Measurements from ENCODE around the gene NRCAM.
A peak's percentile ranks its signal among the peaks of the same experiment; 100 is the strongest.

NRCAM gene

DNA sequence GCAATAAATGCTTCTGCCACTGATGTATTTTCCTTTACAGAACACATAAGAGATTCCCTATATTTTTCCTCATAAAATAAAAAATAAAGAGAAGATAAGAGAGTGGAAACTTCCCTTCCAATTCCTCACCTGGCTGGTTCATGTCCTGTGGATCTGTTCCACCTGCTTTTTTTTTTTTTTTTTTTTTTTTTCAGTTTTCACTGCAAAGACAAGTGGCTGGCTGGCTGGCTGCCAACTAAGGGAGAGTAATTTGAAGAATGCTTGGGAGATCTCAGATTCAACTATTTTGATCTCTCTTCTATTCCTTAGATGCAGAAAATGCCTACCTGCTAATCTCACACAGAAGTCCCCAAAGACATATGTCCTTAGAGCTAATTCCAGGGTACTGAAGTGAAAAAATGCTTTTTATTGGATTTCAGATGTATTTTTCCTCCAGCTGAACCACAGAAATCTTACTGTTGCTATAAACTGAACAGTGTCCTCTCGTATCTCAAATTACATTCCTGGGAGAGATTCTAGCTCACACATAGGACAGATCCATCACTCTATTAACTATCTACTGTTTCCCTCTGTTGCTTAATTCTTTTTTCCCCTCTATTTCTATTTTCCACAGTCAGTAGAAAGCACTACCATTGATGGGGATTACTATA, 120.8 kb downstream of the NRCAM start:
- no peak for DNase-seq

DNA sequence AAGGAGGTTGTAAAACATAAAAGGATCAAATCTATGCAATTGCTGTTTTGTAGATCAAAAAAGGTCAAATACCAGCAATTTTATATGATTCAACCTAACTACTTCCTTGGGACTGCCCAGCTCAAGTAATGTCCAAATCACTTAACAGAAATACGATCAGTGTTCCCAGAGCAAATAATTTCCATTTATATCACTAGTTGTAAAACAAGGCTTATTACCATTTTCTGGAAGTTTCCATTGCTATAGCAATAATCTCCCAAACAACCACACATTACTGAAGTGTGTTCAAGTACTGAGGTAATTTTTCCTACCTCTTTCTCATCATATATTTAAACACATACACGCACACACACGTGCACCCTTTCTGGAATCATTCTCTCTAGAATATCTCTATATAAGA, 123.3 kb downstream of the NRCAM start:
- no peak for DNase-seq

DNA sequence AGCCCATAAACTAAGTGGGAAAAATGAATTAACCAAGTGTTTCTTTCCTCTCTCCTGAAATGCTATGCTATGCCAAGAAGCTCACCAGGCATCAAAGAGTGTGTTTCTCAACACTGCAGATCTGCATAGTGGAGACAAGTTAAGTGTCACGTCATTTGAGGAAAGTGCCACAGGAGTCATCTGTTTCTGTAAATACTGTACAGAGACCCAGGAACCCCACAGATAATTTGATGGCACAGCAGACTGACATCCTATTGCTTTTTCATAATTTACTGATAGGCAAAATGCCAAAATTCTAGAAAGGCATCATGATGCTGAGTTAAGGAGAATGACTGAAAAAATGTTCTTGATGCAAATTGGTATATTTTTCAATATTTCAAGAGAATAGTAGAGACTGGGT, 124.3 kb downstream of the NRCAM start:
- DNase-seq: no peak

- no peak for DNase-seq
These were observed 126.0 kb downstream of the NRCAM start for GRCh38 chr7:108330227-108330626.

DNA sequence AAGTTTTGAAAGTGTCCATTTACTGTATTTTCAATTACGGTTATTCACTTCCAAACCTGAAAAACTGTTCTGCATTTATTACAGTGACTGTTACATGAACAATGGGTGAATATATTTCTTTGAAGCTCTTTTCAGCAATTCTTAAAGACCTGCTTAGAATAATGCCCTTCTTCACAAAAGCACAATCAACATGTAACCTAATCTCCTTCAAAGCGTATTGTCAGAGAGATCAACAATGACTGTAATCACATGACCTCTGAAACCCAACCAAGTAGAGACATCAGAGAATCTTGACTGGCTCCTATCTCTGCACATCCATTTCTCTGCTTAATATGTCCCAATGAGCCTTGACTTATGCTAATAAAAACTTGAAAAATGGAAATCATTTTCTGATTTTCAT, 126.7 kb downstream of the NRCAM start:
- DNase-seq: no peak

DNA sequence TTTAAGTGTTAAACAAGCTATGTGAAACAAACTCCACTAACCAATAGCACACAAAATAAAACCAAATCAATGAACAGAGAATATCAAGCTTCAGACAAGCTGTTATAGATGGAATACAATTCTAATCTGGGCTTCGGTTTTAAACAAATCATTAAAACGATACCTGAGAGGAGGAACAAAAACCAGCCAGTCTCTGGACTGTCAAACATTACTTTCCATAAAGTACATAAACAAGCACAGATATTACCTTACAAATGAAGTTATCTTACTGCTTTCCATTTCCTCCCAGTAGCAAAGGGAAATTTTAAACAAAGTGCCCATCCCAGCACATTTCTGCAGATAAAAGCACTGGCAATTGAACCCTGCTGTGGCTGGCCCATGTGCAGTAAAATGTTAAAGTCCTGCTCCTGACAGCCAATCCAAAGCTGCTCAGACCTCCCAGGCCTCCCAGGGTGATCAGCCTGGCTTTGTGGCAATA, 128.0 kb downstream of the NRCAM start:
- DNase-seq: no peak

DNA sequence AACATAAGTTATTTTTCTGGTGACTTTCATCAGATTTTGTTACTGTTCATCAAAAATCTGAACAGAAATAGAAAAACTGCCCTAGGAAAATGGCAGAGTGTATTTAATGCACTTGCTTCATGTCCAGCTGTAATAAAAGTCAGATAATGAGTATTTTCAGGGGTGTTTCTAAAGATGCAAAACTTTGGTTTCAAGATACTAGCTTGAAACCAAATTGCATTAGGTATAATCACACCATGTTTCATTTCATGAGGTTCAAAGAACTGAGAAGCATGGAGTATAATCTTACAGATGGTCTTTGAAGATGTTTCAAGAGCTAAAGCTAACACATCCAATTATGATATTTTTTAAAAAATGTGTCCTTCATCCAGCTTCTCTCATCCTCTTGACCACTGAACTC, 128.9 kb downstream of the NRCAM start:
- DNase-seq: no peak

GRCh38 chr7:108326938-108327337, 129.3 kb downstream of the NRCAM start:
- peak; percentile 78 for DNase-seq

DNA sequence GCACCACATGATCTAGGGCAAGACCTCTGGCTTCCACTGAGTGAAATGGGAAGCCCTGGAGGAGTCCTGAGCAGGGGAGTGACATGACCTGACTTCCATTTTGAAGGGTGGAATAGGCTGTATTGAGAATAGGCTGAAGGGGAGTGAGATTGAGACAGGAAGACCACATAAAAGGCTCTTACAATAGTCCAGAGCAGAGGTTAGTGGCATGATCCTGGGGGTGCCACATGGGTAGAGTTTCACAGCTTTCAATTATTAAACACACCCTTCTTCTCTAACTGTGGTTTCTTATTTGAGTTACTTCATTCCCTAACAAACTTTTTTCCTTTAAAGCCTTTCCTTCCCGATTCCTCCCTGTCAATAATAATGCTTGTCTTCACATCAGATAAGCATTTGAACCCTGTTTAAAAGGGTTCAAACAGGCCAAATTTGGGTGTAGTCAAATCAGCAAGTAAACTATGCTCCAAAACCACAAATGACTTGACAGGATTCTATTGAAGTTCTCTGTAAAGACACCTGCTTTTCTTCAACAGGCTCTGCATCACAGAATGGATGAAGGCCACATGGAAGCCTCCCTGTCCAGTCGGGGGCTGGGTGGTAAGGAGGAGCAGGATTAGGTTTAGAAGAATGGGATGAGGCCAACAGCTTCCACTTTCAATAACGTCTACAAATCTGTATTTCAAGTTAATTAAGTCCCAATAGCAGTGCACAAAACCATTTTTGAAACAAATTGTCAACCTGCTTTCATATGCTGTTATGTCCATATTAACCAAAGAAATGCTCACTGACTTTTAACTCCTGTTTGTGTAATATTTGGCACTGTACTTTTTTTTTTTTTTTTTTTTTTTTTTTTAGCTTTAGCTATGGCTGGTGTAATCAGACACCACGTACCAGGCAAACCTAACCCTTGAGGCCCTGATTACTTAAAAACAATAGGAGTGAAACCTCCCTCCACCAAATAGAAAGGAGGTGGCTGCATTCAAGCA, 131.9 kb downstream of the NRCAM start:
- no peak for DNase-seq

GRCh38 chr7:108322925-108323832, 133.1 kb downstream of the NRCAM start:
- no peak for DNase-seq

- DNase-seq: no peak
These were observed 134.2 kb downstream of the NRCAM start for GRCh38 chr7:108322046-108322445.

DNA sequence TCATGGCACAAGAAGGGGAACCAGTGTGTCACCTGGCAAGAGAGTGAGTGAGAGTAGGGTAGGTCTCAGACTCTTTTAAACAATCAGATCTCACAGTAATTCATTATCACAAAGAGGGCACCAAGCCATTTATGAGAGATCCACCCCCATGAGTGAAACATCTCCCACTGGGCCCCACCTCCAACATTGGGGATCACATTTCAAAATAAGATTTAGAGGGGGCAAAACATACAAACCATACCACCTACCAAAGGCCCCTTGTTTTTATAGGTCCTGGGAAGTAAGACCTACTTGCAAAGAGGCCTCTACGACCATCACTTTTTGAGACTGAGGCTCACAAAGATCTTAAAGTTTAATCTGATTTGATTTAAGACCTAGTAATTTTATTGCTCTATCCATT, 134.9 kb downstream of the NRCAM start:
- no peak for DNase-seq

DNA sequence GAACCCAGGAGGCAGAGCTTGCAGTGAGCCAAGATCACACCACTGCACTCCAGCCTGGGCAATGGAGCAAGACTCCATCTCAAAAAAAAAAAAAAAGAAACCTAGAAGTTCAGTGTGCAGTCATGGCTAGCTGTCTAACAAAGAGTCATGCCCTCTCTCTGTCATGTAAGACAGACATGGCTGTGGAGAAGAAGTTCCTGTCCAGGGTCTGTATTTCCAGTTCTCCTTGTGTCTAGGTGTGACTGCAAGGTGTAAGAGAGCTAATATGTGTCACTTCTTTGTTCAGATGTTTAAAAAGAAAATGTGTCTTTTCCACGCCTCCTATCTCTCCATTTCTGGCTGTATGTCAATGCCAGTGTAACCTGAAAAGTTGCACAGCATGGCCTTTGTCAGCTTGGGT, 139.5 kb downstream of the NRCAM start:
- DNase-seq: no peak

DNA sequence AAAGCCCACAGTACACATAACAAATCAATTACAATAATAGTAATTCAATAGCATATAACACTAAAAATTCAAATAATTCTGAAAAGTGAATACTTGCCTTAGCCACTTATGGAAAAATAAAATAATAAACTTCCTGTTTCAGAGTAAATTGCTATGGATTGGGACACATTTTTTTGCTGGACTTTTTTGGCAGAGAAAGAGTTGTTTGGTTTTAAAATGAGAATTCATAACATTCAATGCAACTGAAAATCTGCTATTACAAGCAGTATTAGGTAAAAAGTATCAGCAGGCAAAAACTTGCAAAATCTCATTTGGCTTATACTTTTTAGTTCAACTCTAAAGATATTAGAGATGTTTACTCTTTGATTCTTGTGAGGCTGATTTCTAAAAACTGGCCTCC, 141.7 kb downstream of the NRCAM start:
- DNase-seq: no peak

GRCh38 chr7:108314049-108314448, 142.2 kb downstream of the NRCAM start:
- no peak for DNase-seq

- DNase-seq: no peak
These were observed 143.2 kb downstream of the NRCAM start for GRCh38 chr7:108313086-108313485.

DNA sequence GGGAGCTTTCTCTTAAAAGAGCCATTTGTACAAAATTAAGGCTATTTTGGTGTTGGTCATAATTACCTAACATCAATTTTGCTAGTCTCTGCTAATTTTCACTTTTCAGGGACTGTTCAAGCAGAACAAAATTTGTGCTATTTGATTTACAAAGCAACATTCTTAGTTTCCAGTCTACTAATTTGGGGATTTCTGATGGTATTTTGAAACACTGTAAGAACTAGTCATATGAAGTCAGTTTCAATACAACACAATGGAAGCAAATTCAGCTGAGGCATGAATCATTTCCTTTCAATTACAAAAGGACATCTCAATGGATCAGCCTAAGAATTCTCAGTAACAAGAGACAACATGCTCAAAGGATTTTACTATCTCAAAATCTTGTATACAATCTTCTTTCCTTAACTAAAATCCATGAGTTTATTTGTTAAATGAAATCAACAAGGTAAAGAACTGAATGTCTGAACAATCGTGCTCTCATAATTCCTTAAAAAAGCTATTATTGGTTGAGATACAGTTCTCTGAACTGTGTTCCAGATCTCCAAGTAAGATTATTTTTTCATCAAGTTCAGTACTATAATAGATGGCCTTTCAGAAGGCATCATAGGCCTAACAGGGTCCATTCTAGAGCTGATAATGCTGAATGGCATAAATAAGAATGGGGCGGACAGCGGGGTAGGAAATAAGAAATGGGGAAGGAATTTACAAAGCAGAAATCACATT, 144.6 kb downstream of the NRCAM start:
- no peak for DNase-seq

GRCh38 chr7:108310351-108310750, 145.9 kb downstream of the NRCAM start:
- no peak for DNase-seq

- no peak for DNase-seq
These were observed 147.3 kb downstream of the NRCAM start for GRCh38 chr7:108308903-108309302.

DNA sequence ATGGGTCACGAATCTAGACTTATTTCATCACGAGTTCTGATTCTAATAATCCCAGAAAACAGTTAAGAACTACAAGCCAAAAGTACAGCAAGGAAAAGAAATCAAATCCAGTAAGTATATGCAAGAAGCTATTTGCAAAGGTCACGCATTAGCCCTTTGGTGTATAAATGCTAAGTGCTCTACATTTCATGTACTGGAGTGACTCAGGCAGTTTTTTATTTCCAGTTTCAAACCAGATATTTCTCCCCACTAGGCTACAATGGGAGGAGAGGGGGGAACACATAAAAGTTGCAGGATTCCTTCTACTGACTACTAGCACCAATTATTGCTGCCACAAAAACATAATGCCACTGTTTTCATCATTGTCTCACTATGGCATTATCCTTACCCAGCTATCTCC, 148.0 kb downstream of the NRCAM start:
- no peak for DNase-seq

GRCh38 chr7:108307595-108307994, 148.6 kb downstream of the NRCAM start:
- DNase-seq: no peak

DNA sequence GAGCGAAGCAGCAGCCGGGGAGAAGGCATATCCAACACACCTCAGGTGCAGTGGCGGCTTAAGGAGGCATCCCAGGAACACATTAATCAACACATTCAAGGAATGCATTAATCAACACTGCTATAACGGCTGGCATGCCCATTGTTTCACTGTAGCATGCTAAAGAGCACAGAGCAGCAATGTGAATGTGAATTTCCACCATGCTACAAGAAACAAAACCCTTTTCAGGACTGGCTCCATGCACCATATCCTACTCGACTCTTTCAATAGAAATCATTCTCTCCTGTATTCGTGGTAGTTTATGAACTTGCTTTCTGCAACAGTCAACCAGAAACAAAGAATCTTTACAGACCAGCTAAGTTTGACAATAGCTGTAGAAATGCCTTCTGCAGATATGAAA, 149.0 kb downstream of the NRCAM start:
- no peak for DNase-seq

Data from NCI-H524 treated with DMSO at 0.1 percent for 48 hours (cell line).